ENCODE data around the gene ZSWIM6.

- TF ChIP-seq CTCF (conservative IDR thresholded peaks at IDR 0.05; ENCODE audit: low read length), result no peak
- TF ChIP-seq EZH2phosphoT487 (IDR thresholded peaks at IDR 0.05; ENCODE audit: borderline replicate concordance, low read depth, low read length), result no peak
Observed at GRCh38 chr5:61516946-61517345, 184.9 kb downstream of the ZSWIM6 start.
